Stimulated activated CD4-positive, alpha-beta T cell treated with anti-CD3 and anti-CD28 coated beads, Interleukin-1b, Interleukin-23, amount 100 ng/mL, for 24 hours (primary cell): ENCODE measurements around the gene RNLS.

Source experiments
- DNase-seq, 4 experiments: peaks; one replicate each; pipeline ENCODE4 v3.0.0-alpha.2; 2020; ENCODE audit warnings: low read depth in 4 of 4, low spot score in 1 of 4

Gene RNLS

GRCh38 chr10:88553116-88553752 lies 29.9 kb downstream of the RNLS start:
- peak in 1 of 4 experiments; percentile 7 for DNase-seq

- no peak for DNase-seq
These were observed 31.9 kb downstream of the RNLS start for GRCh38 chr10:88551246-88551645.

- DNase-seq = no peak
These were observed 36.6 kb downstream of the RNLS start for GRCh38 chr10:88546497-88546896.

GRCh38 chr10:88545359-88545758 lies 37.8 kb downstream of the RNLS start:
- DNase-seq = no peak

DNA sequence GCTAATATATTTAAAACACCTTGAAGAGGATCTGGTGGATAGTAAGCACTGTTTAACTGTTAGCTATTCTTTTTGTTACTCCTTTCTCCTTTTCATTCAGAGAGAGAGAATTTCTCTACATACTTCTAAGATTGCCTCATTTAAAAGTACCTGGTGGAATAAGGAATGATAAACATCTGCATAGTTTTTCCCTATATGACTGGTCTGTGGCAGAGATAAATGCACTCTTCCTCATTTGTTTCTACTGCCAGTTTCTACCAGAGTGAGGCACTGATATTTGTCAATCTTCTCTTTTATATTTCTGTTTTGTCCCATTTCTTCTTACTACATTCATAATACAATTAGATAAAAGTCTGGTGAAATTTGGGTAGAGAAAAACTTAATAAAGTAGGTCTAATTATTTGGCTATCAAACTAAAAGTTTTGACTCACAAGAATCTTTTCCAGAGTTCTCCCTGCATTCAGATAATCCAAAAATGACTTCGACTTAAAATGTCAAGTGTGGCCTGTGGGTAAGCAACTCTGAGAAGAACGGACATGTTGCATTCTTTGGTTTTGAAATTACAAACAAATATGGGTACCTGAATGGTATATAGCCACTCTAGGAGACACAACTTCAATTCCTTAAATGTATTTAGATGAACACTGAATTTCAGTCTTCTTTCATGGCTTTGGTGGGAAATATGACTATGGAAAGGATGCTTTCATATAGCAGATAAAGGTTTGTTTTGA lies 38.8 kb downstream of the RNLS start:
- DNase-seq = no peak

DNA sequence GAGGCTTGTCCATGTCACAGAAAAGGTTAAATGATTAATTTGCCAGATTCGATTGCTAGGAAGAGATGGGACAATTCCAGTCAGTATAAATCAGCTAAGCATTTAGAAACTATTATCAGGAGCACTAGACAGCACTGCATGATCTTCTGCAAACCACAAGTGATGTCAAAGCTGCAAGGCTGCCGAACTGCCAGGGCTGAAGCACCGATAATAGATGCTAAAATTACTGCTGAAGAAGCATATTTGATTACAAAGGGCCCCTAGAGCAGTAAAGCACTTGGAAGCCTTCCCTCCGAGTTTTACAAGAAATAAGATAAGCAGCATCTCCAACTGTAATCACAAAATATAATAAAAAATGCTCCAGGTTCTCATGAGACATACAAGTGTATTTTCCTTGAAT lies 40.6 kb downstream of the RNLS start:
- no peak for DNase-seq

DNA sequence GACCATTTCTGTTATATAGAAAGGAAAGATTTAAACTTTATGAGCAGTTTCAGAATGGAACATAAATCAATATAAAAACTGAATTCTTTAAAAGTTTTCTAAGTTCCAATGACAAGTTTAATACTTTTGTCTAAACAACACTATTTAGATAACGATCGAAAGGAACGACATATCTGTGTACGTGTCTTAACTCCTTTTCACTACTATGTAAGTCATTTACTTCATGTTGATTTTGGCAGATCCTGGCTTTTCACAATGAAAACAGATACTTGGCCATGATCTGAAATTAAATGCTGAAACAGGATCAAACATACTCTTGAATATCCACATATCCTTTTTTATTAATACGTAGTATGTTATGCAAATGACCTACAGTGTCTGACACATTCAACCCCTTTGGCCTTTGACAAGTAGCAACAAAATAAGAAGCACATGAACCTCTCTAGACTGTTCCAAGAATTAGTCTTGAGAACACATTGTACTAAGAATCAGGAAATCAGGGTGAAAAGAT lies 41.9 kb downstream of the RNLS start:
- DNase-seq = no peak

DNA sequence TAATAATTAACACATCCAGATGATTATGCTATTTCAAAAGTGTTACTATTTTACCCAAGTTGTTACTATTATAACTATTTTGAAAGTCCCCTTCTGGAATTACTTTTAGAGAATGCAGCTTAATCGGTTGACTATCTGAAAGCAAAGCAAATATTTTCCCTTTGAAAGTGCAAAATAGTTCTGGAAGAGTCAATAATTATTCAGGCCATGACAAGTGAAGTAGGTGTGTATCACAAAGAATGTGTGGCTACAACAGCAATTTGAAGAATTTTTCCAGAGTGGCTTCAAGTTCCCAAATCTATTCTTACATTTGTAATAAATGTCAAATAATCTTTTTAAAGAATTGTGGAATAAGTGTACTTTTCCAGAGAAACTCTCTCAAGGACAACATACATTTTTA lies 42.8 kb downstream of the RNLS start:
- no peak for DNase-seq

- no peak for DNase-seq
These were observed 45.1 kb downstream of the RNLS start for GRCh38 chr10:88538048-88538447.

DNA sequence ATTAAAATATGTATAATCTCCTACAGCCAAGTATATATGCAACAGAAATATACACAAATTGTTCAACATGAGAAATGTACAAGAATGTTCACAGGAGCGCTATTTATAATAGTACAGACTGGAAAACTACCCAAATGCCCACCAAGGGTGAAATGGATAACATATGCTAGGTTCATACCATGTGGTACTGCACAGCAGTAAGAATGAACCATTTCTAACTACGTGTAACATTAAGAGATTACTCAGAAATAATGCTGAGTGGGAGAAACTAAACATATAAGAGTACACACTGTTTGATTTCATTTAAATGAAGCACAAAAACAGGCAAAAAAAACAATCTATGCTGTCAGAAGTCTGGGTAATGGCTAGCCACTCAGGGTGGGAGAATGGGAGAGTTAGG lies 45.8 kb downstream of the RNLS start:
- DNase-seq = no peak

DNA sequence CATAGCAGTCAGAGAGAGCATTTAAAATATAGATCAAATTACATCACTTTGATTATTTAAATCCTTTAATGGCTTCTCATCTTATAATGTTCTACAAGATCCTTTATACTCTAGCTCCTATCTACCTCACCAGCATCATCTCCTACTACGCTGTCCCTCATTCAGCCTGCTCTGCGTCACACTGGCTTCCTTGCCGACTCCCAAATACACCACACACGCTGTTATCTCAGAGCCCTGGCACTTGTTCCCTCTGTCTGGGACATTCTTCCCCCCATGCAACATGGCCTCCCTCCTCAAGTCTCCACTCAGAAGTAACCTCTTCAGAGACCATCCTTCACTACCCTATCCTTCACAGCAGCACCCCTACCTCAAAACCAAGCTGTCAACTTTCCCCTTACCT lies 46.7 kb downstream of the RNLS start:
- DNase-seq = no peak

GRCh38 chr10:88534072-88534665 lies 48.9 kb downstream of the RNLS start:
- DNase-seq = no peak

GRCh38 chr10:88531392-88532052 lies 51.6 kb downstream of the RNLS start:
- DNase-seq = no peak

DNA sequence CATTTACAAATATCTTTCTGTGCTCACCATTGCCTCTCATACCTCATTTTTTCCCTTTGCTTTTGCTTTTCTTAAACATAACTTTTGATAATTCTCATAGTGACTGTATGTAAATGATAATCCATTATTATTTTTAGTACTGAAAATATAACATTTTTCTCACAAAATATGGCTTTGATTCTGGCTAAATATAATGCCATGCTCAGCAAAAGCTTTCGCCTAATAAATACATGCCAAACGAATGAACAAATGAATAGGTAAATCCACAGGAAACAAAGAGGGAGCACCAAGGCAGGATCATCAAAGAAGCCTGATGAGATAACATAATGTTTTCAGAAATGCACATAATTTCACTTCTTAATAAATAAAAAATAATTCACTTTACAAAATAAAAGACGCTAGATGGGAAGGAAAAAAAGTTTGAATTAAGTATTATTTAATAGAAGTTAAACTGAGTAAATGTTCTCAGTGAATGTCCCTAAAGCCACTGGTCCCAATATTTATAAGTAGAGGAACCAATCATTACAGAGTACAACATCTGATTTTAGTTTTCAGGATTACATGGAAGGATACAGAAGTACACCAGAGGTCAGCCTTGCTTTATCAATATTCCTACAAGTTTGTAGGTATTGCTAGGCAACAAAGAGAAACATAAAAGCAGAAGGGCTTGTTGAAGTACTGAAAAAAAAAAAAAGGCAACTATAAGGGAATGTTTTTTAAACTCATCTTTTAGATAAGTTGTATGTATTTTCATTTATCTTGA lies 52.3 kb downstream of the RNLS start:
- no peak for DNase-seq

DNA sequence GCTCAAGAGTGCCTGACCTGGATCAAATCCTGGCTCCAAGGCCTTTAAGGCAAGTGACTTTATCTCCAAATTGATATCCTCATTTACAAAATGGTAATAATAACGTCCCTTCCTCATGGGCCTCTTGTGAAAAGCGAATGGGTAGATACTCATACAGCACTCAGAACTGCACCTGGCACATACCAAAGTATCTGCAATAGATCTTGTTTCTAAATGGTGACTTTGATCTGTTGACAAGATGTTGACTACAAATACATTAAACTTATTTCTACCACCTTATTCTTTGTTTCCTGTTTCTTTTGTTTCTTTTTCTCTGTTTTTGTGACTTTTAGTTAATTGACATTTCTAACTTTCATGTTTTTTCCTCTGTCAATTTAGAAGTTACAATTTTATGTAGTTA lies 53.0 kb downstream of the RNLS start:
- no peak for DNase-seq

DNA sequence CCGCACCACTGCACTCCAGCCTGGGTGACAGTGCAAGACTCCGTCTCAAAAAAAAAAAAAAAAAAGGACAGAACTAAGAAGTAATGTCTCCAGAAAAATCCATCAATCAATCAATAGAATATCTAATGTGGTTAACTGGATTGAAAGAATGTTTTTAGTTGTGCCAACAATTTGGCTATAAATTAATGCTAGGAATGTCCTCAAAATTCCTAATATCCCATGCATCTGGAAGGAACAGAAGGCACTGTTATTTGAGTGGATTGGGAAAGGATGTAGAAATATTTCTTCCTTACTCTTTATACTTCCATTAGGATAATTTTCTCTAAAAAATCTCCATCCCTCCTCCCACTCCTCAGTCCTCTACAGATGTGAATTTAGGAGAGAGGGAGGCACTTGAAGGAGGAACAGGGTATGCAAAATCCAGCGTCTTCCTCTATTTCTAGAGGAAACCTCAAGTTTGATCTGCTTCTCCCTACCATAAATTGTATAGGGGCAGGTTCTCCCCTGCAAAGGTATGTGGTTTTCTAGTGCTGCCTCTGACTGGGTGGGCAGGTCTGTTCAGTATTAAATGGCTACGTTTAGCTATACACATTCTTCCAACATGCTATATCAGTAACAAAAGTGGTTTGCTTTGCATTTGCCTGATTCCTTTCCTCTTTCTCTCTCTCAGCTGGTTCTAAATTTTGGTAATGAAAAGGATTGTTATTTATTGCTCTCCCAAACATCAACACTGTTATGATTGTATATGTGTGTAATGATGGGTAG lies 54.1 kb downstream of the RNLS start:
- no peak for DNase-seq

DNA sequence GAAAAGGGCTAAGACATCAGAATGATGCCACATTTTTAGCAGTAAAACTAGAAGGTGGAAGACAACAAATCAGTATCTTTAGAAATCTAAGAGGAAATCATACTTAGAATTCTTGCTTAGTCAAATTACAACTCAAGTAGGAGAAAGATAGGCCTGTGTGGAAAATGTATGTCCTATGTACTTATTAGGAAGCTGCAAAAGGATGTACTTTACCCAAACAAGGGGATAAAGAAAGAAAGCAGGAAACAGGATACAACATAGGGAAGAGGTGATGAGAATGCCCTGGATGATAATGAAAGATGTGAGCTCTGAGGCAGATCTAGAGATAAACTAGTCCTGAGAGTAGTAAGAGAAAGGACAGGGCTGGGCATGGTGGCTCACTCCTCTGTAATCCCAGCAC lies 54.9 kb downstream of the RNLS start:
- DNase-seq = no peak

- no peak for DNase-seq
These were observed 55.9 kb downstream of the RNLS start for GRCh38 chr10:88527245-88527644.

GRCh38 chr10:88526501-88527105 lies 56.5 kb downstream of the RNLS start:
- no peak for DNase-seq
